Osteoblast (primary cell): ENCODE data around the gene PCTP. TPM values are rescaled to one million over a fixed set of nuclear protein-coding genes. Genes with fewer than 3 reads are reported as not detected.
A peak's percentile ranks its signal among the peaks of the same experiment; 100 is the strongest.

Source experiments
- DNase-seq: peaks from one replicate; pipeline ENCODE4 v3.0.0; 2011; ENCODE audit warnings: low spot score, mixed read lengths; ENCODE audit not compliant: insufficient read length; ENCODE audit errors: missing footprints
- H2AFZ ChIP-seq: 2 replicates; pipeline ENCODE4 v1.6.0; 2011; ENCODE audit warnings: mild to moderate bottlenecking, low read length
- H3K27ac ChIP-seq: 2 replicates; pipeline ENCODE4 v1.5.1; 2011; ENCODE audit warnings: mild to moderate bottlenecking, low read depth, low read length, moderate library complexity
- H3K27me3 ChIP-seq: 2 replicates; pipeline ENCODE4 v1.6.0; 2012; ENCODE audit warnings: mild to moderate bottlenecking, control low read depth, inconsistent platforms, low read length, moderate library complexity; ENCODE audit not compliant: insufficient read depth
- H3K36me3 ChIP-seq: 2 replicates; pipeline ENCODE4 v1.5.1; 2011; ENCODE audit warnings: mild to moderate bottlenecking, low read length, control low read depth, moderate library complexity; ENCODE audit not compliant: insufficient read depth
- H3K4me1 ChIP-seq: 2 replicates; pipeline ENCODE4 v1.5.1; 2011; ENCODE audit warnings: mild to moderate bottlenecking, low read length, control low read depth, moderate library complexity; ENCODE audit not compliant: insufficient read depth
- H3K4me2 ChIP-seq: 2 replicates; pipeline ENCODE4 v1.6.0; 2011; ENCODE audit warnings: mild to moderate bottlenecking, low read length; ENCODE audit not compliant: insufficient read depth
- H3K4me3 ChIP-seq: fragments of 200-600 bp; sonication (generic); 3 replicates; pipeline ENCODE4 v1.5.1; 2012; ENCODE audit warnings: mild to moderate bottlenecking, low read length, inconsistent platforms; ENCODE audit not compliant: insufficient read depth
- H3K79me2 ChIP-seq: 2 replicates; pipeline ENCODE4 v1.6.0; 2012; ENCODE audit warnings: mild to moderate bottlenecking, low read length, control low read depth, inconsistent platforms; ENCODE audit not compliant: insufficient read depth
- H3K9me3 ChIP-seq: 2 replicates; pipeline ENCODE4 v1.5.1; 2011; ENCODE audit warnings: low read depth, low read length, control low read depth
- H4K20me1 ChIP-seq: 2 replicates; pipeline ENCODE4 v1.6.0; 2012; ENCODE audit warnings: mild to moderate bottlenecking, low read length, control low read depth; ENCODE audit not compliant: insufficient read depth
- total RNA-seq: library from RNA; depleted of rRNA; stranded (reverse); fragments of >200 nt; gene quantifications from 2 replicates; pipeline ENCODE4 v1.2.3, GENCODE V29; 2012
- TF ChIP-seq, protein P1 (sequence below): IDR thresholded peaks from 2 replicates; pipeline ENCODE4 v1.5.1; 2011; ENCODE audit warnings: mild to moderate bottlenecking, low read depth, low read length, moderate library complexity; ENCODE audit errors: extremely low read depth

PCTP gene
- total RNA-seq, 1 donor = 9.8 TPM

DNA sequence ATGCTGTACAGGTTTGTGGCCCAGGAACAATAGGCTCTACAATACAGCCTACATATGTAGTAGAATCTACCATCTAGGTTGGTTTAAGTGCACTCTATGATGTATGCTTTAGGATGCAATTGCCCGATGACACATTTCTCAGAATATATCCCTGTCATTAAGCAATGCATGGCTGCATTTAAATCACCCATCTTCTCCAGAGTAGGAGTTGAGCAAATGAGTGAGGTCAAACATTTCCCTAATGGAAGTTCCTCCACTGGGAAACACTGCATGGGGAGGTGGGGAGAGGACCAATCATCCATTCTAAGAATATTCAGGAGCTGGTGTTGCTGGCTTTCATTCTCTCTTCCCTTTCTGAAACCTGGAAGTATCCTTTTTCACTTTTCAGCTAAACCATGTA lies 2.0 kb upstream of the PCTP start:
- TF ChIP-seq, protein P1, sequence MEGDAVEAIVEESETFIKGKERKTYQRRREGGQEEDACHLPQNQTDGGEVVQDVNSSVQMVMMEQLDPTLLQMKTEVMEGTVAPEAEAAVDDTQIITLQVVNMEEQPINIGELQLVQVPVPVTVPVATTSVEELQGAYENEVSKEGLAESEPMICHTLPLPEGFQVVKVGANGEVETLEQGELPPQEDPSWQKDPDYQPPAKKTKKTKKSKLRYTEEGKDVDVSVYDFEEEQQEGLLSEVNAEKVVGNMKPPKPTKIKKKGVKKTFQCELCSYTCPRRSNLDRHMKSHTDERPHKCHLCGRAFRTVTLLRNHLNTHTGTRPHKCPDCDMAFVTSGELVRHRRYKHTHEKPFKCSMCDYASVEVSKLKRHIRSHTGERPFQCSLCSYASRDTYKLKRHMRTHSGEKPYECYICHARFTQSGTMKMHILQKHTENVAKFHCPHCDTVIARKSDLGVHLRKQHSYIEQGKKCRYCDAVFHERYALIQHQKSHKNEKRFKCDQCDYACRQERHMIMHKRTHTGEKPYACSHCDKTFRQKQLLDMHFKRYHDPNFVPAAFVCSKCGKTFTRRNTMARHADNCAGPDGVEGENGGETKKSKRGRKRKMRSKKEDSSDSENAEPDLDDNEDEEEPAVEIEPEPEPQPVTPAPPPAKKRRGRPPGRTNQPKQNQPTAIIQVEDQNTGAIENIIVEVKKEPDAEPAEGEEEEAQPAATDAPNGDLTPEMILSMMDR = no peak
- peaks cover 7% of the 10 kb centered on the region for H3K27me3 ChIP-seq
- no peaks in the 10 kb centered on the region for H3K36me3 ChIP-seq
- H4K20me1 ChIP-seq = peaks cover 4% of the 10 kb centered on the region
- H3K79me2 ChIP-seq = peaks cover 27% of the 10 kb centered on the region
- no peak overlapping the region for H3K4me2 ChIP-seq
- no peaks in the 10 kb centered on the region for H3K9me3 ChIP-seq
- H3K27ac ChIP-seq = no peak overlapping the region
- no peak overlapping the region for H3K4me3 ChIP-seq
- H3K4me1 ChIP-seq = peaks cover 6% of the 10 kb centered on the region
- no peak overlapping the region for H2AFZ ChIP-seq
- no peak for DNase-seq

GRCh38 chr17:55749985-55750384 lies 866 bp upstream of the PCTP start:
- Histone ChIP-seq H3K36me3 (no peaks in the 10 kb centered on the region), H3K4me3 (no peak overlapping the region), H3K27ac (no peak overlapping the region), H3K4me1 (peaks cover 6% of the 10 kb centered on the region), H2AFZ (no peak overlapping the region), H3K27me3 (peaks cover 3% of the 10 kb centered on the region), H3K79me2 (peaks cover 36% of the 10 kb centered on the region), H3K4me2 (no peak overlapping the region), H3K9me3 (no peaks in the 10 kb centered on the region), H4K20me1 (peaks cover 8% of the 10 kb centered on the region)
- TF ChIP-seq, protein P1 = no peak
- no peak for DNase-seq

GRCh38 chr17:55751720-55752250 lies 934 bp downstream of the PCTP start:
- H3K4me1 ChIP-seq = peaks cover 6% of the 10 kb centered on the region
- H3K79me2 ChIP-seq = peaks cover 52% of the 10 kb centered on the region
- H2AFZ ChIP-seq = peak overlapping the region; percentile 97
- TF ChIP-seq, protein P1 = no peak
- H3K27ac ChIP-seq = peak overlapping the region; percentile 67
- DNase-seq = peak; percentile 8
- H3K27me3 ChIP-seq = peaks cover 3% of the 10 kb centered on the region
- peak overlapping the region; percentile 87 for H3K4me2 ChIP-seq
- H3K36me3 ChIP-seq = no peaks in the 10 kb centered on the region
- no peaks in the 10 kb centered on the region for H3K9me3 ChIP-seq
- peaks cover 10% of the 10 kb centered on the region for H4K20me1 ChIP-seq
- H3K4me3 ChIP-seq = peak overlapping the region; percentile 93

DNA sequence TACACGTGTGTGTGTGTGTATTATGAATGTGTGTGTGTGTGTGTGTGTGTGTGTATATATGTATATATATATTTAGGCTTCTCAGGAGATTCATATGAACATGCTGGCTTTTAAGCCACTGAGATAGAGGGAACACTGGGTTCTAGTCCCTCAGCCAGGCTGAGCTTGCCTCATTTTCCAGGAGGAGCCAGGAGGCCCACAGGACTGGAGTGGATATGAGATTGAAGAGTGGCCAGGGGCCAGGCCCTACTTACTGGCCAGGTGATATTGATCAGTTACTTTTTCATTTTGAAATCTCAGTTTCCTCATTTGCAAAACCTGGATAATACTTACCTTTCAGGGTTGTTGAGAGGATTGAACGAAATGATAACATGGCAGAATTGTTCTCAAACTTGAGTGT lies 5.8 kb downstream of the PCTP start:
- Histone ChIP-seq H3K79me2 (peaks cover 86% of the 10 kb centered on the region), H3K9me3 (no peaks in the 10 kb centered on the region), H3K36me3 (no peaks in the 10 kb centered on the region), H3K27me3 (no peaks in the 10 kb centered on the region), H3K27ac (no peak overlapping the region), H4K20me1 (peaks cover 33% of the 10 kb centered on the region), H3K4me2 (no peak overlapping the region), H2AFZ (no peak overlapping the region), H3K4me3 (no peak overlapping the region), H3K4me1 (peaks cover 11% of the 10 kb centered on the region)
- no peak for DNase-seq
- TF ChIP-seq, protein P1 = no peak
